Gastroesophageal sphincter (tissue), 4 donors: Measurements from ENCODE around the gene GH2. TPM values are rescaled to one million over a fixed set of nuclear protein-coding genes. Genes with fewer than 3 reads are reported as not detected.
"Not testable (repeated sequence)": the region's sequence is repeated elsewhere in the genome, so short reads cannot be mapped to it uniquely, and the experiment has no call there.

ENCODE experiments used
- ATAC-seq: fragments of 150-250 bp; one replicate; pipeline ENCODE4 v1.9.1; 2016; ENCODE audit warnings: mild to moderate bottlenecking, moderate library complexity
- H3K27ac ChIP-seq, 4 donors: fragments of 200-600 bp; sonication (generic) in 3 of 4; 1 replicate in 3 of 4; 2 replicates in 1 of 4; pipeline ENCODE4 v1.5.1; 2016 to 2019
- H3K27me3 ChIP-seq: fragments of 200-600 bp; sonication (generic); one replicate; pipeline ENCODE4 v1.5.1; 2019
- H3K36me3 ChIP-seq, 2 donors: fragments of 200-600 bp; sonication (generic); one replicate each; pipeline ENCODE4 v1.5.1; 2019; ENCODE audit warnings: control low read depth in 1 of 2
- H3K4me1 ChIP-seq, 3 donors: fragments of 200-600 bp; sonication (generic); 1 replicate in 2 of 3; 2 replicates in 1 of 3; pipeline ENCODE4 v1.5.1; 2016 to 2019; ENCODE audit warnings: control low read depth in 2 of 3
- H3K4me3 ChIP-seq, 2 donors: fragments of 200-600 bp; sonication (generic); one replicate each; pipeline ENCODE4 v1.5.1; 2019; ENCODE audit warnings: mild to moderate bottlenecking in 1 of 2, moderate library complexity in 1 of 2
- H3K9me3 ChIP-seq, 3 donors: fragments of 200-600 bp; sonication (generic); one replicate each; pipeline ENCODE4 v1.5.1; 2017 to 2019; ENCODE audit warnings: control low read depth in 2 of 3
- CTCF ChIP-seq, 4 experiments: fragments of 200-600 bp in 2 of 4; fragments of 450-650 bp in 2 of 4; sonication (generic) in 1 of 4; IDR thresholded peaks; one replicate each; pipeline ENCODE4 v1.5.1; 2017 to 2019; ENCODE audit warnings: antibody characterized with exemption in 4 of 4, mild to moderate bottlenecking in 2 of 4, moderate library complexity in 2 of 4
- EP300 ChIP-seq: sonication (generic); formaldehyde crosslinking; IDR thresholded peaks from one replicate; pipeline ENCODE4 v1.6.1; 2017; ENCODE audit warnings: antibody characterized with exemption, mild to moderate bottlenecking
- POLR2A ChIP-seq, 2 donors: fragments of 450-650 bp; IDR thresholded peaks; one replicate each; pipeline ENCODE4 v1.6.1; 2017; ENCODE audit warnings: antibody characterized with exemption in 2 of 2, mild to moderate bottlenecking in 2 of 2, moderate library complexity in 1 of 2
- POLR2AphosphoS5 ChIP-seq: sonication (generic); formaldehyde crosslinking; IDR thresholded peaks from one replicate; pipeline ENCODE4 v1.6.1; 2017; ENCODE audit warnings: antibody characterized with exemption
- WGBS, 2 donors: methylation state at CpG; one replicate each; pipeline ENCODE4 v1.1.5; 2018; ENCODE audit warnings: low coverage in 1 of 2; 5-methylcytosine and 5-hydroxymethylcytosine counted together
- total RNA-seq, 4 donors: library from RNA; depleted of rRNA; stranded (reverse); fragments of >200 nt; gene quantifications; one replicate each; pipeline ENCODE4 v1.1.0, GENCODE V29; 2016

GH2 gene
- total RNA-seq, 4 donors from 2014 or later, result not detected

GRCh38 chr17:63928172-63928666 is 46.5 kb upstream of the GH2 start:
- H3K27me3 ChIP-seq, result no peaks in the 10 kb centered on the region
- H3K36me3 ChIP-seq, result no peaks in the 10 kb centered on the region
- no peak overlapping the region for H3K4me3 ChIP-seq
- no peak for TF ChIP-seq CTCF (IDR thresholded peaks at IDR 0.05)
- no peak for TF ChIP-seq POLR2A (IDR thresholded peaks at IDR 0.05)
- no peak for TF ChIP-seq POLR2AphosphoS5
- no peak for TF ChIP-seq EP300
- no peak overlapping the region for H3K27ac ChIP-seq
- peaks cover 0 to 17% (median 4%) of the 10 kb centered on the region in 3 donors for H3K4me1 ChIP-seq
- 100% methylated on average over 1 of the region's 10 CpGs; no CpG with 5 or more reads in 1 of the 2 donors for WGBS, 2 donors
- H3K9me3 ChIP-seq, result no peaks in the 10 kb centered on the region
- ATAC-seq, result no peak

GRCh38 chr17:63927464-63928171 is 45.9 kb upstream of the GH2 start:
- H3K4me3 ChIP-seq, result no peak overlapping the region
- H3K4me1 ChIP-seq, result peaks cover 0 to 17% (median 4%) of the 10 kb centered on the region in 3 donors
- no peaks in the 10 kb centered on the region for H3K27me3 ChIP-seq
- H3K27ac ChIP-seq, result no peak overlapping the region
- ATAC-seq, result no peak
- no peaks in the 10 kb centered on the region for H3K36me3 ChIP-seq
- 52% methylated on average over 4 of the region's 8 CpGs; no CpG with 5 or more reads in 1 of the 2 donors for WGBS, 2 donors
- no peak for TF ChIP-seq CTCF (IDR thresholded peaks at IDR 0.05)
- TF ChIP-seq POLR2AphosphoS5, result no peak
- no peak for TF ChIP-seq EP300
- TF ChIP-seq POLR2A (IDR thresholded peaks at IDR 0.05), result no peak
- H3K9me3 ChIP-seq, result no peaks in the 10 kb centered on the region

GRCh38 chr17:63926164-63926563 is 44.4 kb upstream of the GH2 start:
- peaks cover 0 to 5% (median 0%) of the 10 kb centered on the region in 3 donors for H3K4me1 ChIP-seq
- H3K27ac ChIP-seq, result no peak overlapping the region
- no peaks in the 10 kb centered on the region for H3K27me3 ChIP-seq
- H3K9me3 ChIP-seq, result no peaks in the 10 kb centered on the region
- no peak for ATAC-seq
- no peaks in the 10 kb centered on the region for H3K36me3 ChIP-seq
- WGBS, 2 donors, result 95 to 100% methylated on average over 2 of the region's 2 CpGs
- TF ChIP-seq EP300 (no peak), CTCF (IDR thresholded peaks at IDR 0.05) (no peak), POLR2AphosphoS5 (no peak), POLR2A (IDR thresholded peaks at IDR 0.05) (no peak)
- H3K4me3 ChIP-seq, result no peak overlapping the region

- Histone ChIP-seq H3K27ac (no peak overlapping the region), H3K9me3 (no peaks in the 10 kb centered on the region), H3K4me3 (no peak overlapping the region), H3K36me3 (no peaks in the 10 kb centered on the region), H3K27me3 (no peaks in the 10 kb centered on the region), H3K4me1 (no peaks in the 10 kb centered on the region)
- TF ChIP-seq POLR2A (IDR thresholded peaks at IDR 0.05) (no peak), POLR2AphosphoS5 (no peak), EP300 (no peak), CTCF (IDR thresholded peaks at IDR 0.05) (no peak)
- 67 to 92% methylated on average over 2 to 3 of the region's 5 CpGs for WGBS, 2 donors
- no peak for ATAC-seq
Measured at GRCh38 chr17:63925615-63926014, 43.9 kb upstream of the GH2 start.

GRCh38 chr17:63922402-63922801 is 40.7 kb upstream of the GH2 start:
- H3K36me3 ChIP-seq, H3K27ac ChIP-seq, H3K4me3 ChIP-seq, ATAC-seq, H3K9me3 ChIP-seq, H3K4me1 ChIP-seq: not testable (repeated sequence)
- WGBS, 2 donors, result 75 to 80% methylated on average over 6 to 9 of the region's 9 CpGs
- peaks cover 19% of the 10 kb centered on the region for H3K27me3 ChIP-seq

- H3K4me1 ChIP-seq, H3K4me3 ChIP-seq, H3K9me3 ChIP-seq, H3K36me3 ChIP-seq, H3K27ac ChIP-seq, ATAC-seq: not testable (repeated sequence)
- 80% methylated on average over 1 of the region's 5 CpGs; no CpG with 5 or more reads in 1 of the 2 donors for WGBS, 2 donors
- H3K27me3 ChIP-seq, result peaks cover 20% of the 10 kb centered on the region
Measured at GRCh38 chr17:63920779-63921178, 39.0 kb upstream of the GH2 start.

GRCh38 chr17:63920050-63920449 is 38.3 kb upstream of the GH2 start:
- not testable (repeated sequence) for H3K36me3 ChIP-seq, ATAC-seq, H3K4me3 ChIP-seq, H3K27ac ChIP-seq, H3K9me3 ChIP-seq, H3K4me1 ChIP-seq
- H3K27me3 ChIP-seq, result peaks cover 20% of the 10 kb centered on the region
- WGBS, 2 donors, result 61 to 75% methylated on average over 3 to 5 of the region's 6 CpGs
